HG03460 (cell line): Measurements from ENCODE around the gene MBD4.
"Not testable (repeated sequence)": the region's sequence is repeated elsewhere in the genome, so short reads cannot be mapped to it uniquely, and the experiment has no call there.

Source experiments
- ATAC-seq: cut with Tn5 transposase; IDR thresholded peaks from one replicate; pipeline ENCODE4 v1.9.1; 2021; ENCODE audit not compliant: unreplicated experiment

The MBD4 gene

DNA sequence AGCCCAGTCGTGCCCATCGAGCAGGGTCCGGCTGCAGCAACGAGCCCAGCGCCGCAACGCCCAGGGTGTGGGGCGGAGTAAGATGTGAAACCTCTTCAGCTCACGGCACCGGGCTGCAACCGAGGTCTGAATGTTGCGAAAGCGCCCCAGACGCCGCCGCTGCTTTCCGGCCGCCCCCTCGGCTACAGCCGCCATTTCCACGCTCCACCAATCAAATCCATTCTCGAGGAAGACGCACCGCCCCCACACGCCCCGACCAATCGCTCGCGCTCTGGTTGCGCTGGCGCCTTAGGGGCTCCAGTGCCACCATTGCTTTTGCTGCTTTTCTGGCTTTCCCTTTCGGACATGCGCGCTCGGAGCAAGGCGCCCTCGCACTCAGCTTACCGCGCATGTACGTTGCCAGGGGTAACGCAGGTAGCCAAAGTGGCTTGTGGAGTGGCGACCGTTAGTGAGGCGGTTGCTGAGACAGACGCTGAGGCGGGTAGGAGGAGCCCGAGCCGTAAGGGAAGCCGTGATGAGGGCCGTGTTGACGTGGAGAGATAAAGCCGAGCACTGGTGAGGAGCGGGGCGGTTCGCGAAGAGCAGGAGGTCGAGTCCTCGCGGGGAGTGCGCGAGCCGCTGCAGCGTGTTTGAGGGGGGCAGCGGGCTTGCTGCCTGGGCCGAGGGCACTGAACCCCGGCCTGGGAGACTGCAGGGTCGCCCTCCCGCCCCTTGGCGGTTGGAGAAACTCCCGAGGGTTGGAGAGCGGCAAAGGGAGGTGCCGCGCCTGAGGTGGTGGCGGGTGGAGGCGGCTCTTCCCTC, at the start of gene MBD4, which contains the start of gene IFT122:
Gene MBD4, minus strand, starts transcription at position 132 of the 801 bp plus-strand sequence. Its CDS starts 115 bp downstream, at position 17.
Gene IFT122, plus strand, starts transcription at position 408 of the 801 bp plus-strand sequence. Its CDS starts 107 bp downstream, at position 515.
- ATAC-seq, result peak; percentile 88

DNA sequence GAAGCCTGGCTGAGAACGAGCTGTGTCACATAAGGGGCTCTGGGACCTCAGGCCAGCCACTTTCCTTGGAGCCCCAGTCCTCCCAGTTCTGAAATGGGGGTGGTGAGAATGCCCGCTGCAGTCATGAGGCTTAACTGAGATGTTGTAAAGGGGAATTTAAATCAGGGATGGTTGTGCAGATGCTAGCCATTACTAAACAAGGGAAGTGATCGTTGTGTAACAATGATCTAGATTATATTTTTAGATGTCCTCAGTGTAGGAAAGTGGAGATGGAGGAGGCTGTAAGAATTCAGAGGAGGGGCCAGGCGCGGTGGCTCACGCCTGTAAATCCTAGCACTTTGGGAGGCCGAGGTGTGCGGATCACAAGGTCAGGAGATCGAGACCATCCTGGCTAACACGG, 49.5 kb upstream of the MBD4 start:
- ATAC-seq, result not testable (repeated sequence)

DNA sequence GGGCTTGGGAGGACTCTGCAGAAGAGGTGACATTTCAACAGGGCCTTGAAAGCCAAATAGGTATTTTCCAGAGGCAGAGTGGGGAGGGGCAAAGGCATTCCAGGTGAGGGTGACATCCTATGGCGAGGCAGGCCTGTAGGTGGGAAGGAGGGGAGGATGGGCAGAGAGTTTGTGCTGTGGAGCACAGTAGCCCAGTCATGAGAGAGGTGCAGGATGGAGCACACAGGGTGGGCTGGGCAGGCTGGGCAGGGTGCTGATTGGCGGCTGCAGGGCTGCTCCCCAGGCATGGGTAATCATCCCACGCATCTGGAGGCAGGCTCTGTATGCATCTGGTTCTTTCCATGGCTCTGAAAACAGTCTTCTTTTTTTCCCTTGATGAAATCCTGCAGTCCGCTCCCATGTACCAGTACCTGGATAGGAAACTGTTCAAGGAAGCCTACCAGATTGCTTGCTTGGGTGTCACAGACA, 48.2 kb upstream of the MBD4 start:
- not testable (repeated sequence) for ATAC-seq

DNA sequence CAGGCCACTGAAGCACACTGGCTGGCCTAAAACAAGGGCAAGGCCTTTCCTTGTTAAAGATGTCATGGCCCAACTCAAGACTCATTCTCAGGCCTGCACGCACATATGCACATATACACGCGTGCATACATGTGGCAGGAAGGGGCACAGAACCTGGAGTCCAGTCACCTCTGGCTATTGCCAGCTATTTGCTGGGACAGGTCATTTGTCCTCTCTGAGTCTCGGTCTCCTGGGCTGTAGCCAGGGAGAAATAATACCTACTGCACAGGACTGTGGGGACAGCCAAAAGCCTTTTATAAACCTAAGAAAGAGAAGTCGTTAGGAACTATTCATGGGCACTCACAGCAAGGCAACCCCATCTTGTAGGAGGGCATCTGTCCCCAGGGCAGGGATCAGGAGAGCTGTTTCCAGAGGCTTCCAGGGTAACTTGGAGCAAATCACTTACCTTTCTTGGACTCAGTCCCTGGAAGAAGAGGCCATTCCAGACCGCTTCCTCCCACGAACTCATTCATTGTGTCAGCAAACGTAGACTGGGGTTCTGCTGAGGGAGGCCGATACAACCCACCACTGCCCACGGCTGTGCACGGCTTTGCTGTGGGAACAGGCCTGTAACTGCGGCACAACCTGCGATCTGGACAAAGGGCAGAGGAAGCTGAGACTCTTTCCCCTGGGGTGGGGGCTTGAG, 47.6 kb upstream of the MBD4 start:
- no peak for ATAC-seq

DNA sequence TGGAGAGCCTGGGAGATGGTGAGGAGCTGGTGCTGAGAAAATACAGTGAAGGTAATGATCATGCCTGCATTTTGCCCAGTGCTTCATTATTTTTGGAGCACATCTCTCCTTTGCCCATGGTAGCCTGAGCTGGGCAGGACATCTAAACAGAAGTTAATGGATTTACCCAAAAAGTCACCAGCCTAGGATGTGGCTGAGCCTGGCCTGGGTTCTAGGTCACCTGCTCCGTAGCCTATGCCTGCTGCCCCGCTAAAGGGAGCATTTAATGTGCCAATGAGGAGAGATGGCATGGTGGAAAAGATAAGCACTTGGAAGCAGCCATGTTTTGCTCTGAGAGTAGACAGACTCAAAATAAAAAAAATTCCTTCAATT, 46.9 kb upstream of the MBD4 start:
- ATAC-seq, result no peak

DNA sequence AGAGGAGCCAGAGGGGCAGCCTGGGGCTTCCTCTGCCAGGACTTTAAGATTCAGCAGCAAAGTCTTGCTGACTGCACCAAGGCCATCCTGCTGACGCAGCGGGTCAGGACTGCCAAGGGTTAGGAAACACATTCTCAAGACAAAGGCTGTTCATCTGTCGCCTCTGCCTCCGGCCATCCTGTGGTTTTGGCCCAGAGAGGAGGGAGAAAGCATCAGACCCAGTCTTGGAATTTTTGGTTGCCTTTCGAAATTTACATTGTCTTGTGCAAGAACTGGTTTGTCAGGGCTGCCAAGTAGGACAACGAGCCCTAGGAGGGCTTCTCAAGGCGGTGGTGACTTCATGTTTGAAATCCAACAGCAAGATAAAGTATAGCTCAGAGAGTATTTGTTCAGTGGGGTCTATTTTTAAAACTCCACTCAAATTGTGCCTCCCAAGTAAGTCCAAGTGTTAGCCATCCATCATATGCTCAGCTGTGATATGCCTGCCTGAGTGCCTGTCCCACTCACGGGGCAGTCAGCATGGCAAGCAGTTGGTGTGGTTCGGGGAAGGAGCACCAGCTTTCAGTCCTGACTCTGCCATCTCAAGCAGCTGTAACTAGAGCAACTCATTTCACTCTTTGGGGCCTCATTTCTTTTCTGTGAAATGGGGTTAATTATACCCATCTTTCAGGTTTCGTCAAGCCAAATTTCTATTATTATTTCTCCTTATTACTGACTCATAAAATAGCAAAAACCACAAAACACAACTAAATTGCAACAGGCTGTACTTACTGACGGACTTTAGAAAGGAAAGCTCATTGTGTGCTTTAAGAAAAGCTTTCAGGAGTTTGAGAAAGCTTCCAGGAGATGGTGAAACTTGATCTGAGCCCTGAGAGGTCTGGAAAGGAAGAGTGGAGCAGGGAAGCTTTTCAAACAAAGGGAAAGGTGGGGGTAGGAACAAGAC, 46.2 kb upstream of the MBD4 start:
- ATAC-seq, result no peak

DNA sequence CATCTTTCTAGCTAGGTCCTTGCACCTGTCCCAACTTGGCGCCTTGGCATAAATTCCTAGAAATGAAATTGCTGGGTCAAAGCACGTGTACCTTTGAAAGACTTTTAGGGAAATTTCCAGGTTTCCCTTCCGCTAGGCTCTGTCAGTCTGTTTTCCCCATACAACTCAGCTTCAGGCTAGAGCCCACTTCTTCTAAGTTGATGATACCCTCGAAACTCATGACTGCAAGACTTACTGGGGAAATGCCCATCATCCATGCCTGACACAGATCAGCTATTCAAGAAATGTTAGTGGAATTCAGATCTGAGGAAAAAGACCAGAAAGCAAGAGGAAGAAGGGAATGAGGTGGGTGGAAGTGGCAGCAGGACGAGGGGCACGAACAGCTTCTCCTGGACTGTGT, 45.4 kb upstream of the MBD4 start:
- not testable (repeated sequence) for ATAC-seq

DNA sequence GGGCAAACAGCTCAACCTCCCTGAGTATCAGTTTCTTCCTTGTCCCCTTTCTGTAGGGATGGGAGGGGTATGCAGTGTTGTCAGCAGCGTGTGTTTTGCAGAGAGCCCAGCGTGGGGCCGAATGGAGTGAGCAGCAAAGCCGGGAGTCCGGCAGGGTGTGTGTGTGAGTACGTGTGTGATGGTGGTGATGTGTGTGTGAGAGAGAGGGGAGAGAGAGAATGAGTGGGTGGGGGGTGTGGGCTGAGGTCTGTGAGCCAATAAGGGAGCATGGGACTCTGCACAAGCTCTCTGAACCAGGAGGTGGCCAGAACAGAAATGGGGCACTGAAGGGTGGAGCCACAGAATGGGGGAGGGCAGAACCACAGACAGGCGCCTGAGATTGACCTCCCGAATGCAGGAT, 44.1 kb upstream of the MBD4 start:
- no peak for ATAC-seq

DNA sequence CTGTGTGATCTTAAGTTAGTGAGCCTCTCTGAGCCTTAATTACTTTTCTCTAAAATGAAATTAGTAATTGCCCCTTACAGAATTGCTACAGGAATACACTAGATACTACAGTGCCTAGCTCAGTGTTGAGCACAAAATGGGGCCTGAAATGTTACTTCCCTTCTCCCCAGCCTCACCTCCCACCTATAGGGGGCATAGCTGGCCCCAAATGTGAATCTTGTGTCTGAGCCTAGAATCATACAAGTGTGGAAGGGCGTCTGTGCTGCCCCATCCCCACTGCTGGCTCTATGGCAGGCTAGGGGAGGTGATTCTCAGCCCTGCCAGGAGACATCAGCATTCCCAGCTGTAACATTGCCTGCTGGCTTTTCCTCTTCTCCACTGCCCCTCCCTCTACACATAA, 43.0 kb upstream of the MBD4 start:
- no peak for ATAC-seq

DNA sequence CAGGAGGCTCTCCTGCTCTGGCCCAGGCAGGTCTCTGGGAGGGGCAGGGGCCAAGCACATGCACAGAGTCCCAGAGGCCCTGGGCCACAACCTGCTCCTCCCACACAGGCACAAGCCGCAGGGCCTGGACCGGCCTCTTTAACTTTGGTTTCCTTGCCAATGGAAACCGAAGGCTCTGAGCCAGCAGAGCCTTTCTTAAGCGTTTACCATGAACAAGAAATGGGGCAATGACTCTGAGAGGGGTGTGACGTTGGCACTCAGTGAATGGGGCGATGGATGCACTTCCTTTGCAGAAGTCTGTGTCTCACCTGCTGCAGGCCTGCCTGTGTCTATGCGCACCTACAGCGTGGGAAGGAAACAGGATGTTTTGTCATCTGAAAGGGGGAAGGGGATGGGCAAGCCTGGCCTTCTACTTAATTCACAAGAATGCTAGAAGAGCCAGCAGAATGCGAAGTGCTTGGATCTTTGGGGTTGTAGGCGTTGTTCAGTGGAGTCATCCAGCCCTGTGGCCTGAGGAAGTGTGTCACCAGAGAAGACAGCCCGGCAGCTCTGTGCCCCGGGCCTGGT, 42.1 kb upstream of the MBD4 start:
- no peak for ATAC-seq

DNA sequence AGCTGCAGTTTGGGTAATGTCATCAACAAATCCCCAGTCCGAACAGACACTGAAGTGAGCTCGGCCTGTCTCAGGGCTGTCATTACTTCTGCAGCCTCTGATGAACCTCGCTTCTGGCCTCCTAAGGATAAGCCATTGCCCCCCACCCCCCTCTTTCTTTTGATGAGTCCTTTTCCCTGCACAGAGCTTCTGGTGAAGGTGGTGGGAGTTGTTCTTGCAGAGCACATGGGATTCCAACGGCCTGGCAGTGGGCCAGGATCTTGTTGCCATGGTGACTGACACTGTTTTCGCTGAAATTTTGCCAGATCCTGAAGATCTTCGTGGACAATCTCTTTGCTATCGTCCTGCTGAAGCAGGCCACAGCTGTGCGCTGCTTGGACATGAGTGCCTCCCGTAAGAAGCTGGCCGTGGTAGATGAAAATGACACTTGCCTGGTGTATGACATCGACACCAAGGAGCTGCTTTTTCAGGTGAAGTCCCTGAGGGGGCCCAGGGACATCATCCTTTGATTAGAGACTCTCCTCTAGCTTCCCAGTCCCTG, 41.5 kb upstream of the MBD4 start:
- not testable (repeated sequence) for ATAC-seq

DNA sequence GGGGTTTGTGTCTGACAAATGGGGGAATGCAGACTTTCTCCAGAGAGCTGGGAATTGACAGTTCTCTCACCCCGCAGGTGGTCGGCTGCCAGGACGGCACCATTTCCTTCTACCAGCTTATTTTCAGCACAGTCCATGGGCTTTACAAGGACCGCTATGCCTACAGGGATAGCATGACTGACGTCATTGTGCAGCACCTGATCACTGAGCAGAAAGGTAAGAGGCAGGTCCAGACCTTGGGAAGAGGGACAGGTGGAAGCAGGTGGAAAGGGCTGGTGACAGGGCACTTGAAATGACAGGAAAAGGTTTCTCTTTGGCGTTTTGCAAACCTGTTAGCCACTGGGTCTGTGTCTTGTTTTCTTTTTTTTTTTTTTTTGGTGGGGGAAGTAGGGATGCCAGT, 36.8 kb upstream of the MBD4 start:
- ATAC-seq, result no peak

DNA sequence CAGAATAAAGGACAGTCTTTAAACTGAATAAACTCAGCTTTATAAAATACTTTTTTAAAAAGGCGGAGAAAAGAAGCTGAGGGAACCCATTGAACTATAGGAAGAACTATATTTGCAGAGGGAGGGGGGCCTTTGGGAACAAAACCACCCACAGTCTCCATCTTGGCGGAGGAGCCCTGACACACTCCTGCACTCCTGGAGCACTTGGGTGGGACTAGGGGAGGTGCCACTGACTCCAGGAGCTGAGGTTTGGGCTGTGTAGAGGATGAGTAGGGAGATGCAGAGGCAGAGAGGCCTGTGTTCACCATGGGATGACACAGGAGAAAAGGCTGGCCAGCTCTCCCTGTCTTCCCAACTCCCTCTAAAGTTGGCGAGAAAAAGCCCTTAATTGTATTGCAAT, 36.1 kb upstream of the MBD4 start:
- no peak for ATAC-seq

DNA sequence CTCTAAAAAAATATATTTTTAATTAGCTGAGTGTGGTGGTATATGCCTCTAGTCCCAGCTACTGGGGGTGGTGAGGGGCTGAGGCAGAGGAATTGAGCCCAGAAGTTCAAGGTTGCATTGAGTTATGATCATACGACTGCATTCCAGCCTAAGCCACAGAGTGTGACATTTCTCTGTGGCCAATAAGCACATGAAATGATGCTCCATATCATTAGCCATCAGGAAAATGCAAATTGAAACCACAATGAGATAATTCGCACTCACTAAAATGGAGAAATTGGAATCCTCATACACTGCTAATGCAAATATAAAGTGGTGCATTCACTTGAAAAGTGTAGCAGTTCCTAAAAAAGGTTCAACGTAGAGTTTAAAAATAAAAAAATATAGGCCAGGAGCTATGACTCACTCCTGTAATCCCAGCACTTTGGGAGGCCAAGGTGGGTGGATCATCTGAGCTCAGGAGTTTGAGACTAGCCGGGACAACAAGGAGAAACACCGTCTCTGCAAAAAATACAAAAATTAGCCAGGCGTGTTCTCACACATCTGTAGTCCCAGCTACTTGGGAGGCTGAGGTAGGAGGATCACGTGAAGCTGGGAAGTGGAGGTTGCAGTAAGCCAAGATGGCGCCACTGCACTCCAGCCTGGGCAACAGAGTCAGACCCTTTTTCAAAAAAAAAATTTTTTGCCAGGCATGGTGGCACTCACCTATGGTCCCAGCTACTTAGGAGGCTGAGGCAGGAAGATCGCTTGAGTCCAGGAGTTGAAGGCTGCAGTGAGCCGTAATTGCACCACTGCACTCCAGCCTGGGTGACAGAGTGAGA, 35.4 kb upstream of the MBD4 start:
- ATAC-seq, result no peak

DNA sequence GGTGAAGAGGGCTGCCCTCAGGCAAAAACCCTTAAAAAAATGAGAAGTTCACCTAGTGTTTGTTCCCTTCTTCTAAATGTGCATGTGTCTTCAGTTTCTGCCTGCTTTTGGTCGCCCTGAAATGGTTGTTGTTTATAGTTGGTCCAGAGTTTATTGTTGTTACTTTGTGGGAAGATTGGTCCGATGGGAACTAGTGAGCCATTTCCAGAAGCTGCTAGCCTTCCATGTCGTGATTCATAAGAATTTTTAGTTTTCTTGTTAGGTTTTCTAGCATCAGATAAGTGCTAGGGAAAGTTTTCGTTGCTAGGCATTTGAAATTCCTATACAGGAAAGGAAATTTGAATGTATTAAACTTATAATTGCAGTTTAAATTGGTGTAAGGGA, 34.0 kb upstream of the MBD4 start:
- no peak for ATAC-seq

DNA sequence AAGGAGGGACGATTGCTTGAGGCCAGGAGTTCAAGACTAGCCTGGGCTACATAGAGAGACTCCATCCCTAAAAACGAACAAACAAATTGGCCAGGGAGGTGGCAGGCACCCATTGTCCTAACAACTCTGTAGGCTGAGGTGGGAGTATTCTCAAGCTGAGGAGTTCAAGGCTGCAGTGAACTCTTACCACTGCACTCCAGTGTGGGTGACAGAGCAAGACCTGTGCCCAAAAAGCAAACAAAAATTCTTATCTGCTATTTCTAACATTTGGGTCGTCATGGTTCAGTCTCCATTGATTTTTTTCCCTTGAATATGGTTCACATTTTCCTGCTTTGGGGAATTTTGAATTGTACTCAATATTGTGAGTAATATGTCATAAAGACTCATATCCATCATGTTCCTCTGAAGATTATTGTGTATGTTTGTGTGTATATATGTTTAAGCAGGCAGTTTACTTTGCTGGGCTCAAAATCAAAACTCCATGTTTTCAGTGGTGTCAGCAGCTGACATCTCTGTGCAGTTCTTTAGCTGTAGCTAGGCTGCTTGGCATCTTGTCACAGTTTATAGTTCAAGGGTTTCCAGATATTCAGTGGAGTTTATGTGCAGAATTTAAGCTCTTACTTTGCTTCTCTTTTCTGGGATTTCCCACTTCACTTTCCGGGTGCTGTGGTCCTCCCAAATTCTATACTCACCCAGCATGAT, 33.5 kb upstream of the MBD4 start:
- no peak for ATAC-seq

DNA sequence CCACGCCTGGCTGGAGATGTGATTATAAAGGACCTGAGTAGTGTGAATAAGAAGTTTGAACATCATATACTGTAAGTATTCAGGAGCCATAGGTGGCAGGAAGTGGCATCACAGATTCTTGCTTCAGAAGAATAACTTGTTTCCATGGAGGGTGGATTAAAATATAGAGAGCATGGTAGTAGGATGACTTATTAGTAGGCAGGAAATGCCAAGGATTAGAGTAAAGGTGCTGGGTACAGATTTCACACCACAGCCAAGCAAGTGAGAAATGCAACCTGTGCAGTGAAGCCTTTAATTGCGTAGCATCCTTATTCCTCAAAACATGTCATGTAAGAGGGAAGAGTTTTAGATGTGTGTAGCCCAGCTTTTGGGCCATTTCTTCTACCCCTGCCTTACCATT, 31.1 kb upstream of the MBD4 start:
- no peak for ATAC-seq

DNA sequence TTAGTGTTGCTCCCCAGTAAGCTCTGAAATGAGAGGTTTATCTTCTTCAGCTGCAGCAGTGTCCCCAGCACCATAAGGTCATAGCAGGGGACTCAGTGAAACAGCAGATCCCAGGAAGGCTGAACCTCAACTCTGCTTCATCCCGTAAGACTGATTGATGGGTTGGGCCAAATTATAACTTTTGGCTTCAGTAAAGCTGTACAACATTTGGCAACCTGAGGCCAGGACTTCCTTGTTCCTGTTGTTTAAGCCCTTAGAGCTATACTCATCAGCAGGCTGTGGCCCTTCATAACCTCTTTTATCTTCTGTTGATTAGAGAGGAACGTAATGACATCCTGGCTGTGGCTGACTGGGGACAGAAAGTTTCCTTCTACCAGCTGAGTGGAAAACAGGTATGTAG, 29.3 kb upstream of the MBD4 start:
- no peak for ATAC-seq

DNA sequence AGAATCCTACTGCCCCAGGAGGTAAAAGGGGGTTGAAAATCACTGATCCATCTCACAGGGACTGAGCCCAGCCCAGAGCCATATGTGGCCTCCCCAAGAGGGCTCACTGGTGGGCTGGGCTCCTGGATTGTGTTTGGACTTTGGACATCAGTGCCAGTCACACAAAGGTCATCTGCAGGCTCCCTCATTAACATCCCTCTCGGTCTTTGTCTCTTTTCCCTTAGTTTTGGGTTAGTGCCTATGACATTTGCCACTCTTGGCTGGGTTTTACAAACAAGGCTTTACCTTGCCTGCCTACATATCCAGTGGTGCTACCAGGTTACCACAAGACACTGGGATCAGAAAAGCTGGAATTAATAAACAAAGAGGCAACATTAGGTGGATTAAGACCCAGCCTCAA, 28.2 kb upstream of the MBD4 start:
- ATAC-seq, result no peak
